ENCODE results near the gene NFATC3. TPM values are rescaled to one million over a fixed set of nuclear protein-coding genes. Genes with fewer than 3 reads are reported as not detected.

NFATC3 gene
- total and polyA plus RNA-seq, 2 of the 8 experiments (the other 6 are each of a cell fraction or from before 2014, with no cell fraction given), result 17.6 to 34.5 TPM

DNA sequence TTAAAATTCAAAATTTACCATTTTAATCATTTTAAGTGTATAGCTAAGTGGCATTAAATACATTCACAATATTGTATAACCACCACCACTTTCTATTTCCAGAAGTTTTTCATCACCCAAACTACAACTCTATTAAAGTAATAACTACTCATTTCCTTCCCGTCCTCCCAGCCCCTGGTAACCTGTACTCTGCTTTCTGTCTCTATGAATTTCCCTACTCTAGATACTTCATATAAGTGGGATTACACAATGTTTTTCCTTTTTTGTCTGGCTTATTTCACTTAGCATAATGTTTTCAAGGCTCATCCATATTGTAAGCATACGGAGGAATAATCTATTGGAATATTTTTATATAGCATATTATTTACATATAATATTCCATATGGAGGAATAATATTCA is 121.1 kb downstream of the NFATC3 start:
- Histone ChIP-seq H3K14ac (ENCODE audit: insufficient read length) (no peak overlapping the region), H3K9me3 (ENCODE audit: insufficient read depth in 2 of 2, low read depth in 1 of 2, low read length in 1 of 2) (no peaks in the 10 kb centered on the region), H4K8ac (ENCODE audit: extremely low read depth, insufficient read depth, low read length) (no peak overlapping the region), H3K27me3 (replicated peaks in 1 of 4; ENCODE audit: control insufficient read depth in 3 of 4, extremely low read depth in 1 of 4, insufficient read depth in 3 of 4, low read length in 3 of 4) (no peaks in the 10 kb centered on the region), H4K20me1 (replicated peaks in 1 of 2; ENCODE audit: control insufficient read depth in 1 of 2, insufficient read depth in 2 of 2, low read length in 2 of 2) (no peaks in the 10 kb centered on the region), H3K4me3 (ENCODE audit: extremely low read depth in 1 of 4, insufficient read depth in 2 of 4, low read depth in 3 of 4, low read length in 4 of 4) (no peak overlapping the region), H3K79me1 (ENCODE audit: low read depth, low read length) (no peaks in the 10 kb centered on the region), H3K23me2 (ENCODE audit: low read depth, low read length) (no peaks in the 10 kb centered on the region), H3K9ac (replicated peaks in 1 of 4; ENCODE audit: extremely low read depth in 1 of 4, low read depth in 3 of 4, low read length in 3 of 4) (no peak overlapping the region), H3K56ac (replicated peaks; ENCODE audit: insufficient read length, low read depth, low read length) (no peak overlapping the region), H4K91ac (replicated peaks; ENCODE audit: insufficient read length, low read length) (no peak overlapping the region), H3K23ac (ENCODE audit: insufficient read length) (no peak overlapping the region), H2BK15ac (ENCODE audit: low read length) (no peak overlapping the region), H3K36me3 (ENCODE audit: control insufficient read depth in 2 of 4, insufficient read depth in 4 of 4, low read length in 3 of 4) (no peaks in the 10 kb centered on the region), H2BK12ac (ENCODE audit: low read depth, low read length) (no peak overlapping the region), H2AFZ (ENCODE audit: low read length) (no peak overlapping the region), H3K18ac (ENCODE audit: extremely low read depth, low read length) (no peak overlapping the region), H3K4ac (replicated peaks; ENCODE audit: insufficient read length, low read depth, low read length) (no peak overlapping the region), H2BK120ac (replicated peaks; ENCODE audit: low read depth, low read length) (no peak overlapping the region), H3K4me2 (ENCODE audit: insufficient read depth in 1 of 2, low read depth in 2 of 2, low read length in 2 of 2) (no peak overlapping the region), H3K27ac (ENCODE audit: low read depth, low read length) (no peak overlapping the region), H3K4me1 (replicated peaks in 1 of 4; ENCODE audit: control insufficient read depth in 3 of 4, insufficient read depth in 4 of 4, low read length in 3 of 4) (no peaks in the 10 kb centered on the region), H2BK20ac (ENCODE audit: low read length) (no peak overlapping the region), H2BK5ac (ENCODE audit: low read depth, low read length) (no peak overlapping the region), H2AK5ac (ENCODE audit: low read depth, low read length) (no peak overlapping the region), H3K79me2 (ENCODE audit: control insufficient read depth in 1 of 2, insufficient read depth in 2 of 2, low read length in 2 of 2) (no peaks in the 10 kb centered on the region), H4K5ac (ENCODE audit: insufficient read length, low read depth, low read length) (no peak overlapping the region)
- CTCF ChIA-PET (ENCODE audit: partially characterized antibody), result interaction anchor here (0.7 to 1.1 kb wide), 3 partner anchors 69 to 323 kb away, joined by 3 read pairs; no protein-coding TSS in a partner anchor
- FAIRE-seq (no peak), DNase-seq (ENCODE audit: low read depth in 1 of 2, low spot score in 2 of 2) (no peak)
- no peak for TF ChIP-seq CEBPB (IDR thresholded peaks at IDR 0.05; ENCODE audit: low read depth, low read length)
- no peak for TF ChIP-seq KDM1A (IDR thresholded peaks at IDR 0.05; ENCODE audit: borderline replicate concordance, low read length)
- 88% methylated on average over 2 of the region's 2 CpGs; no CpG with 5 or more reads in 1 of the 2 experiments for WGBS, 2 experiments (ENCODE audit: extremely low coverage in 1 of 2, insufficient coverage in 1 of 2, insufficient read length in 1 of 2, insufficient replicate concordance in 2 of 2, low coverage in 1 of 2, low lambda C conversion rate in 2 of 2, missing lambda C conversion rate in 1 of 2)
- POLR2A ChIA-PET (ENCODE audit: partially characterized antibody), result interaction anchor here (0.6 to 0.8 kb wide), 2 partner anchors 28 to 96 kb away, joined by 3 to 4 read pairs; no protein-coding TSS in a partner anchor

Measured in H1 (cell line).